Neural cell (in vitro differentiated cells): ENCODE measurements around the gene ZFYVE28. TPM values are rescaled to one million over a fixed set of nuclear protein-coding genes. Genes with fewer than 3 reads are reported as not detected.

Source experiments
- H2AFZ ChIP-seq: fragments of 200-600, 300-800 bp; sonication (generic), shearing (Covaris generic); 2 replicates; pipeline ENCODE4 v1.6.0; 2014; ENCODE audit warnings: low read depth, mild to moderate bottlenecking, antibody characterized with exemption, low read length, moderate library complexity
- H3F3A ChIP-seq: fragments of 200-600 bp; shearing (Covaris generic); 2 replicates; pipeline ENCODE4 v1.6.1; 2016; ENCODE audit warnings: mild to moderate bottlenecking, moderate library complexity, mixed read lengths, antibody characterized with exemption, low read length; ENCODE audit not compliant: insufficient read depth, poor library complexity, severe bottlenecking
- H3K27ac ChIP-seq: fragments of 200-600, 300-800 bp; sonication (generic), shearing (Covaris generic); 2 replicates; pipeline ENCODE4 v1.5.1; 2014; ENCODE audit warnings: mild to moderate bottlenecking, low read length, moderate library complexity
- H3K27me3 ChIP-seq: fragments of 300-800, 200-600 bp; sonication (generic), shearing (Covaris generic); 2 replicates; pipeline ENCODE4 v1.6.0; 2014; ENCODE audit warnings: mild to moderate bottlenecking, low read depth, low read length, moderate library complexity; ENCODE audit not compliant: insufficient read depth
- H3K36me3 ChIP-seq: fragments of 300-800, 200-600 bp; sonication (generic), shearing (Covaris generic); 2 replicates; pipeline ENCODE4 v1.5.1; 2014; ENCODE audit warnings: mild to moderate bottlenecking, antibody characterized with exemption, low read length, moderate library complexity; ENCODE audit not compliant: insufficient read depth
- H3K4me2 ChIP-seq: fragments of 300-800, 200-600 bp; sonication (generic), shearing (Covaris generic); 2 replicates; pipeline ENCODE4 v1.6.0; 2014; ENCODE audit warnings: mild to moderate bottlenecking, low read length
- H3K4me3 ChIP-seq: fragments of 300-800, 200-600 bp; sonication (generic), shearing (Covaris generic); 2 replicates; pipeline ENCODE4 v1.5.1; 2014; ENCODE audit warnings: mild to moderate bottlenecking, low read length, moderate library complexity
- H3K79me2 ChIP-seq: fragments of 200-600 bp; shearing (Covaris generic); replicated peaks from 2 replicates; pipeline ENCODE4 v1.6.0; 2014; ENCODE audit warnings: mild to moderate bottlenecking, low read length, moderate library complexity; ENCODE audit not compliant: insufficient read depth
- H3K9ac ChIP-seq: fragments of 300-800, 200-600 bp; sonication (generic), shearing (Covaris generic); 2 replicates; pipeline ENCODE4 v1.6.1; 2016; ENCODE audit warnings: mild to moderate bottlenecking, low read length, mixed read lengths
- H3K9me2 ChIP-seq: fragments of 200-600 bp; shearing (Covaris generic); 2 replicates; pipeline ENCODE4 v1.6.1; 2016; ENCODE audit warnings: mild to moderate bottlenecking, low read length, mixed read lengths; ENCODE audit not compliant: insufficient read depth
- H3K9me3 ChIP-seq: fragments of 200-600, 300-800 bp; sonication (generic), shearing (Covaris generic); 2 replicates; pipeline ENCODE4 v1.6.1; 2016; ENCODE audit warnings: mild to moderate bottlenecking, mixed run types, low read length, moderate library complexity, mixed read lengths
- H4K20me1 ChIP-seq: fragments of 200-600 bp; shearing (Covaris generic); 2 replicates; pipeline ENCODE4 v1.6.1; 2016; ENCODE audit warnings: mild to moderate bottlenecking, mixed run types; ENCODE audit not compliant: insufficient read depth
- EP300 ChIP-seq: fragments of 450-650 bp; conservative IDR thresholded peaks from 2 replicates; pipeline ENCODE4 v1.6.1; 2014; ENCODE audit warnings: antibody characterized with exemption, mild to moderate bottlenecking, moderate library complexity; ENCODE audit not compliant: poor library complexity, severe bottlenecking
- EZH2 ChIP-seq: fragments of 200-600, 300-800 bp; shearing (Covaris generic), sonication (generic); IDR thresholded peaks from 2 replicates; pipeline ENCODE4 v1.6.1; 2014; ENCODE audit warnings: antibody characterized with exemption, low read length, borderline replicate concordance, mild to moderate bottlenecking; ENCODE audit not compliant: insufficient read depth, poor library complexity, severe bottlenecking
- MXI1 ChIP-seq: fragments of 450-650 bp; conservative IDR thresholded peaks from 2 replicates; pipeline ENCODE4 v1.6.1; 2014; ENCODE audit warnings: antibody characterized with exemption, mild to moderate bottlenecking; ENCODE audit not compliant: poor library complexity, severe bottlenecking
- POLR2AphosphoS5 ChIP-seq: IDR thresholded peaks from 2 replicates; pipeline ENCODE4 v1.6.1; 2012
- RAD21 ChIP-seq: fragments of 450-650 bp; conservative IDR thresholded peaks from 2 replicates; pipeline ENCODE4 v1.6.1; 2014; ENCODE audit warnings: antibody characterized with exemption, mild to moderate bottlenecking, moderate library complexity
- SMC3 ChIP-seq: fragments of 450-650 bp; conservative IDR thresholded peaks from 2 replicates; pipeline ENCODE4 v1.6.1; 2014; ENCODE audit warnings: antibody characterized with exemption, mild to moderate bottlenecking, moderate library complexity; ENCODE audit not compliant: poor library complexity
- TAF1 ChIP-seq: IDR thresholded peaks from 2 replicates; pipeline ENCODE4 v1.6.1; 2012; ENCODE audit warnings: low read depth
- polyA plus RNA-seq: library from polyadenylated mRNA; depleted of rRNA; stranded (reverse); fragments of >200 nt; gene quantifications from 2 replicates; pipeline ENCODE4 v1.2.3, GENCODE V29; 2014
- TF ChIP-seq, protein P1 (sequence below): IDR thresholded peaks from 2 replicates; pipeline ENCODE4 v1.6.1; 2012; ENCODE audit warnings: borderline replicate concordance
- TF ChIP-seq, protein P2 (sequence below): fragments of 450-650 bp; IDR thresholded peaks from 2 replicates; pipeline ENCODE4 v1.5.1; 2014; ENCODE audit warnings: antibody characterized with exemption, mild to moderate bottlenecking, moderate library complexity; ENCODE audit not compliant: poor library complexity, severe bottlenecking

ZFYVE28 gene
- polyA plus RNA-seq, 1 donor from 2014 or later = 2.4 TPM

DNA sequence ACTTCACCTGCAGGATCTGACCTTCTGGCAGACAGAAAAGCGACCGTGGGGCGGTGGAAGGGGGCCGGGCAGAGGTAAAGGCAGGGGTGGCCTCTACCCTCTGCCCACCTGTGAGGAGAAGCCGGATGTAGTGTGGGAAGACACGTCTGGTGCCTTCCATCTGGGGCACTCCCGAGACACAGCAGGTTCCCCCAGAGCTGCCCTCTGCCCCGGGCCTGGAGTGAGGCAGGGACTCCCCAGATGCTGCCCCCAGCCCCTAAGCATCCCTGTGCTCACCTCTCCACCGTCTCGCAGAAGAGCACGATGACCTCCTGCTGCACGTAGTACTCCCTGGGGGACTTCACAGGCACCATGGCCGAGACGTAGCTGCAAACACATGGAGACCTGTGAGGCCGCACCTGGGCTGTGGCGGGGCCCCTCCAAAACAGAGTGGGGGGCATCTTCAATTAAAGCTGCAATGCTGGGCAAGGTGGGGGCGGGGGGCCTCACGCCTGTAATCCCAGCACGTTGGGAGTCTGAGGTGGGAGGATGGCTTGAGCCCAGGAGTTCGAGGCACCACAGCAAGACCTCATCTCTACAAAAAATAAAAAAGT, 81.2 kb downstream of the ZFYVE28 start:
- Histone ChIP-seq H3K4me3 (no peak overlapping the region), H3K9me2 (no peaks in the 10 kb centered on the region), H4K20me1 (no peaks in the 10 kb centered on the region), H3K36me3 (no peaks in the 10 kb centered on the region), H3F3A (no peaks in the 10 kb centered on the region), H3K27ac (no peak overlapping the region), H2AFZ (no peak overlapping the region), H3K9me3 (no peaks in the 10 kb centered on the region), H3K27me3 (no peaks in the 10 kb centered on the region), H3K4me2 (no peak overlapping the region), H3K9ac (no peak overlapping the region), H3K79me2 (no peaks in the 10 kb centered on the region)
- TF ChIP-seq EP300 (no peak), RAD21 (no peak), POLR2AphosphoS5 (no peak), TAF1 (no peak), MXI1 (no peak), SMC3 (no peak), EZH2 (no peak)
- TF ChIP-seq, protein P1, sequence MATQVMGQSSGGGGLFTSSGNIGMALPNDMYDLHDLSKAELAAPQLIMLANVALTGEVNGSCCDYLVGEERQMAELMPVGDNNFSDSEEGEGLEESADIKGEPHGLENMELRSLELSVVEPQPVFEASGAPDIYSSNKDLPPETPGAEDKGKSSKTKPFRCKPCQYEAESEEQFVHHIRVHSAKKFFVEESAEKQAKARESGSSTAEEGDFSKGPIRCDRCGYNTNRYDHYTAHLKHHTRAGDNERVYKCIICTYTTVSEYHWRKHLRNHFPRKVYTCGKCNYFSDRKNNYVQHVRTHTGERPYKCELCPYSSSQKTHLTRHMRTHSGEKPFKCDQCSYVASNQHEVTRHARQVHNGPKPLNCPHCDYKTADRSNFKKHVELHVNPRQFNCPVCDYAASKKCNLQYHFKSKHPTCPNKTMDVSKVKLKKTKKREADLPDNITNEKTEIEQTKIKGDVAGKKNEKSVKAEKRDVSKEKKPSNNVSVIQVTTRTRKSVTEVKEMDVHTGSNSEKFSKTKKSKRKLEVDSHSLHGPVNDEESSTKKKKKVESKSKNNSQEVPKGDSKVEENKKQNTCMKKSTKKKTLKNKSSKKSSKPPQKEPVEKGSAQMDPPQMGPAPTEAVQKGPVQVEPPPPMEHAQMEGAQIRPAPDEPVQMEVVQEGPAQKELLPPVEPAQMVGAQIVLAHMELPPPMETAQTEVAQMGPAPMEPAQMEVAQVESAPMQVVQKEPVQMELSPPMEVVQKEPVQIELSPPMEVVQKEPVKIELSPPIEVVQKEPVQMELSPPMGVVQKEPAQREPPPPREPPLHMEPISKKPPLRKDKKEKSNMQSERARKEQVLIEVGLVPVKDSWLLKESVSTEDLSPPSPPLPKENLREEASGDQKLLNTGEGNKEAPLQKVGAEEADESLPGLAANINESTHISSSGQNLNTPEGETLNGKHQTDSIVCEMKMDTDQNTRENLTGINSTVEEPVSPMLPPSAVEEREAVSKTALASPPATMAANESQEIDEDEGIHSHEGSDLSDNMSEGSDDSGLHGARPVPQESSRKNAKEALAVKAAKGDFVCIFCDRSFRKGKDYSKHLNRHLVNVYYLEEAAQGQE = no peak
- TF ChIP-seq, protein P2, sequence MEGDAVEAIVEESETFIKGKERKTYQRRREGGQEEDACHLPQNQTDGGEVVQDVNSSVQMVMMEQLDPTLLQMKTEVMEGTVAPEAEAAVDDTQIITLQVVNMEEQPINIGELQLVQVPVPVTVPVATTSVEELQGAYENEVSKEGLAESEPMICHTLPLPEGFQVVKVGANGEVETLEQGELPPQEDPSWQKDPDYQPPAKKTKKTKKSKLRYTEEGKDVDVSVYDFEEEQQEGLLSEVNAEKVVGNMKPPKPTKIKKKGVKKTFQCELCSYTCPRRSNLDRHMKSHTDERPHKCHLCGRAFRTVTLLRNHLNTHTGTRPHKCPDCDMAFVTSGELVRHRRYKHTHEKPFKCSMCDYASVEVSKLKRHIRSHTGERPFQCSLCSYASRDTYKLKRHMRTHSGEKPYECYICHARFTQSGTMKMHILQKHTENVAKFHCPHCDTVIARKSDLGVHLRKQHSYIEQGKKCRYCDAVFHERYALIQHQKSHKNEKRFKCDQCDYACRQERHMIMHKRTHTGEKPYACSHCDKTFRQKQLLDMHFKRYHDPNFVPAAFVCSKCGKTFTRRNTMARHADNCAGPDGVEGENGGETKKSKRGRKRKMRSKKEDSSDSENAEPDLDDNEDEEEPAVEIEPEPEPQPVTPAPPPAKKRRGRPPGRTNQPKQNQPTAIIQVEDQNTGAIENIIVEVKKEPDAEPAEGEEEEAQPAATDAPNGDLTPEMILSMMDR = no peak

DNA sequence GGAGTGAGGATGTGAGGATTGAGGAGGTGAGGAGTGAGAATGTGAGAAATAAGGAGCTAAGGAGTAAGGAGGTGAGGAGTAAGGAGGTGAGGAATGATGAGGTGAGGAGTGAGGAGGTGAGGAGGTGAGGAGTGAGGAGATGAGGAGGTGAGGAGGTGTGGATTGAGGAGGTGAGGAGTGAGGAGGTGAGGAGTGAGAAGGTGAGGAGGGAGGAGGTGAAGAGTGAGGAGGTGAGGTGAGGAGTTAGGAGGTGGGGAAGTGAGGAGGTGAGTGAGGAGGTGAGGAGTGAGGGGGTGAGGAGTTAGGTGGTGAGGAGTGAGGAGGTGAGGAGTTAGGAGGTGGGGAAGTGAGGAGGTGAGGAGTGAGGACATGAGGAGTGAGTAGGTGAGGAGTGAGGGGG, 81.8 kb downstream of the ZFYVE28 start:
- Histone ChIP-seq H3K4me3 (no peak overlapping the region), H3F3A (no peaks in the 10 kb centered on the region), H3K79me2 (no peaks in the 10 kb centered on the region), H3K27ac (no peak overlapping the region), H3K4me2 (no peak overlapping the region), H3K27me3 (no peaks in the 10 kb centered on the region), H3K9ac (no peak overlapping the region), H3K36me3 (no peaks in the 10 kb centered on the region), H3K9me3 (no peaks in the 10 kb centered on the region), H3K9me2 (no peaks in the 10 kb centered on the region), H2AFZ (no peak overlapping the region), H4K20me1 (no peaks in the 10 kb centered on the region)
- TF ChIP-seq MXI1 (no peak), POLR2AphosphoS5 (no peak), EZH2 (no peak), RAD21 (no peak), EP300 (no peak), SMC3 (no peak), TAF1 (no peak)
- TF ChIP-seq, protein P2 = no peak
- TF ChIP-seq, protein P1 = no peak
